Vagina (tissue), 2 donors: ENCODE results near the gene SIGMAR1.

Experiments
- POLR2A ChIP-seq, 2 donors: fragments of 450-650 bp; IDR thresholded peaks; one replicate each; pipeline ENCODE4 v1.6.1; 2017; ENCODE audit warnings: antibody characterized with exemption in 2 of 2, mild to moderate bottlenecking in 2 of 2, moderate library complexity in 2 of 2
- POLR2AphosphoS5 ChIP-seq, 2 donors: sonication (generic); formaldehyde crosslinking; IDR thresholded peaks; one replicate each; pipeline ENCODE4 v1.9.0; 2017; ENCODE audit warnings: antibody characterized with exemption in 2 of 2, mild to moderate bottlenecking in 2 of 2, low read depth in 1 of 2; ENCODE audit not compliant: insufficient read depth in 1 of 2
- TF ChIP-seq, protein P1 (sequence below), 3 experiments: fragments of 450-650 bp in 2 of 3; fragments of 200-600 bp in 1 of 3; sonication (generic) in 1 of 3; IDR thresholded peaks; one replicate each; pipeline ENCODE4 v1.5.1; 2017 to 2019; ENCODE audit warnings: antibody characterized with exemption in 3 of 3, mild to moderate bottlenecking in 2 of 3, moderate library complexity in 2 of 3

DNA sequence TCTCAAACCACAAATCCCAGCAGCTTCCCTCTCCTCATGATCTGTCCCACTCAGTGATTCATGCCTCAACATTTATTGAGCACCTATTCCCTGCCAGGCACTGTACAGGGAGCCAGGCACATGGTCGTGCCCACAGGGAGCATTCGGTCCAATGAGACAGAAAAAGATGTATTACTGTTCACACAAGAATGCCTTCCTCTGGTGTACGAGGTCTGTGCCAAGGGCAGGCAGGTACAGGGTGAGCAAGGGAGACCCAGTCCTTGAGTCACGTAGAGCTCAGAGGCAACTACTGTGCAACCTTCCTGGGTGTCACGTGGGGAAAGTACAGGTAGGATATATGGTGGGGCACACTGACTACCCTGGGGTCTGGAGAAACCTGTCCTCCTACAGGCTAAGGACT lies 52.6 kb downstream of the SIGMAR1 start:
- TF ChIP-seq, protein P1, sequence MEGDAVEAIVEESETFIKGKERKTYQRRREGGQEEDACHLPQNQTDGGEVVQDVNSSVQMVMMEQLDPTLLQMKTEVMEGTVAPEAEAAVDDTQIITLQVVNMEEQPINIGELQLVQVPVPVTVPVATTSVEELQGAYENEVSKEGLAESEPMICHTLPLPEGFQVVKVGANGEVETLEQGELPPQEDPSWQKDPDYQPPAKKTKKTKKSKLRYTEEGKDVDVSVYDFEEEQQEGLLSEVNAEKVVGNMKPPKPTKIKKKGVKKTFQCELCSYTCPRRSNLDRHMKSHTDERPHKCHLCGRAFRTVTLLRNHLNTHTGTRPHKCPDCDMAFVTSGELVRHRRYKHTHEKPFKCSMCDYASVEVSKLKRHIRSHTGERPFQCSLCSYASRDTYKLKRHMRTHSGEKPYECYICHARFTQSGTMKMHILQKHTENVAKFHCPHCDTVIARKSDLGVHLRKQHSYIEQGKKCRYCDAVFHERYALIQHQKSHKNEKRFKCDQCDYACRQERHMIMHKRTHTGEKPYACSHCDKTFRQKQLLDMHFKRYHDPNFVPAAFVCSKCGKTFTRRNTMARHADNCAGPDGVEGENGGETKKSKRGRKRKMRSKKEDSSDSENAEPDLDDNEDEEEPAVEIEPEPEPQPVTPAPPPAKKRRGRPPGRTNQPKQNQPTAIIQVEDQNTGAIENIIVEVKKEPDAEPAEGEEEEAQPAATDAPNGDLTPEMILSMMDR (IDR thresholded peaks at IDR 0.05): no peak
- TF ChIP-seq POLR2A (IDR thresholded peaks at IDR 0.05) (no peak), POLR2AphosphoS5 (IDR thresholded peaks at IDR 0.05; ENCODE audit: insufficient read depth in 1 of 2, low read depth in 1 of 2) (no peak)
